ENCODE results near the gene EMC8. TPM values are rescaled to one million over a fixed set of nuclear protein-coding genes. Genes with fewer than 3 reads are reported as not detected.

EMC8 gene
- total and polyA plus RNA-seq, 2 experiments from 2014 or later: 51.1 to 69.4 TPM

- TF ChIP-seq ZNF462 (CRISPR knock-in tag; IDR thresholded peaks at IDR 0.05): no peak
- TF ChIP-seq CREB1 (CRISPR knock-in tag; IDR thresholded peaks at IDR 0.05; ENCODE audit: low read depth): no peak
- no peak for TF ChIP-seq ETS1 (IDR thresholded peaks at IDR 0.05)
- TF ChIP-seq, protein P1, sequence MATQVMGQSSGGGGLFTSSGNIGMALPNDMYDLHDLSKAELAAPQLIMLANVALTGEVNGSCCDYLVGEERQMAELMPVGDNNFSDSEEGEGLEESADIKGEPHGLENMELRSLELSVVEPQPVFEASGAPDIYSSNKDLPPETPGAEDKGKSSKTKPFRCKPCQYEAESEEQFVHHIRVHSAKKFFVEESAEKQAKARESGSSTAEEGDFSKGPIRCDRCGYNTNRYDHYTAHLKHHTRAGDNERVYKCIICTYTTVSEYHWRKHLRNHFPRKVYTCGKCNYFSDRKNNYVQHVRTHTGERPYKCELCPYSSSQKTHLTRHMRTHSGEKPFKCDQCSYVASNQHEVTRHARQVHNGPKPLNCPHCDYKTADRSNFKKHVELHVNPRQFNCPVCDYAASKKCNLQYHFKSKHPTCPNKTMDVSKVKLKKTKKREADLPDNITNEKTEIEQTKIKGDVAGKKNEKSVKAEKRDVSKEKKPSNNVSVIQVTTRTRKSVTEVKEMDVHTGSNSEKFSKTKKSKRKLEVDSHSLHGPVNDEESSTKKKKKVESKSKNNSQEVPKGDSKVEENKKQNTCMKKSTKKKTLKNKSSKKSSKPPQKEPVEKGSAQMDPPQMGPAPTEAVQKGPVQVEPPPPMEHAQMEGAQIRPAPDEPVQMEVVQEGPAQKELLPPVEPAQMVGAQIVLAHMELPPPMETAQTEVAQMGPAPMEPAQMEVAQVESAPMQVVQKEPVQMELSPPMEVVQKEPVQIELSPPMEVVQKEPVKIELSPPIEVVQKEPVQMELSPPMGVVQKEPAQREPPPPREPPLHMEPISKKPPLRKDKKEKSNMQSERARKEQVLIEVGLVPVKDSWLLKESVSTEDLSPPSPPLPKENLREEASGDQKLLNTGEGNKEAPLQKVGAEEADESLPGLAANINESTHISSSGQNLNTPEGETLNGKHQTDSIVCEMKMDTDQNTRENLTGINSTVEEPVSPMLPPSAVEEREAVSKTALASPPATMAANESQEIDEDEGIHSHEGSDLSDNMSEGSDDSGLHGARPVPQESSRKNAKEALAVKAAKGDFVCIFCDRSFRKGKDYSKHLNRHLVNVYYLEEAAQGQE (IDR thresholded peaks at IDR 0.05; ENCODE audit: unreplicated experiment): no peak
- no peak for TF ChIP-seq POLR2AphosphoS5 (IDR thresholded peaks at IDR 0.05; ENCODE audit: low read depth)
- TF ChIP-seq ZNF114 (CRISPR knock-in tag; IDR thresholded peaks at IDR 0.05): no peak
These were observed 26.3 kb downstream of the EMC8 start (continued) for GRCh38 chr16:85773044-85773443.

Data from GM23338 (cell line).